Thymus (tissue), 11 donors: Measurements from ENCODE around the gene DMAP1. TPM values are rescaled to one million over a fixed set of nuclear protein-coding genes. Genes with fewer than 3 reads are reported as not detected.

Experiments
- DNase-seq, 9 donors: peaks; one replicate each; pipeline ENCODE4 v3.0.0-alpha.2; 2013; ENCODE audit warnings: low spot score in 9 of 9, low read depth in 6 of 9, missing footprints in 1 of 9
- H3K27ac ChIP-seq, 2 donors: one replicate each; pipeline ENCODE4 v1.5.1; 2013; ENCODE audit warnings: control low read depth in 1 of 2, low read depth in 1 of 2, low read length in 1 of 2, mild to moderate bottlenecking in 1 of 2, moderate library complexity in 1 of 2
- H3K27me3 ChIP-seq, 2 donors: one replicate each; pipeline ENCODE4 v1.5.1; 2013; ENCODE audit warnings: low read length in 1 of 2; ENCODE audit not compliant: control insufficient read depth in 2 of 2, insufficient read depth in 1 of 2
- H3K36me3 ChIP-seq, 2 donors: one replicate each; pipeline ENCODE4 v1.5.1; 2013; ENCODE audit warnings: low read length in 1 of 2, mild to moderate bottlenecking in 1 of 2, moderate library complexity in 1 of 2; ENCODE audit not compliant: control insufficient read depth in 2 of 2, insufficient read depth in 2 of 2
- H3K4me1 ChIP-seq, 2 donors: one replicate each; pipeline ENCODE4 v1.5.1; 2013; ENCODE audit warnings: low read length in 2 of 2; ENCODE audit not compliant: control insufficient read depth in 2 of 2, insufficient read depth in 2 of 2
- H3K4me3 ChIP-seq, 2 donors: one replicate each; pipeline ENCODE4 v1.5.1; 2013; ENCODE audit warnings: low read length in 2 of 2, control low read depth in 1 of 2, mild to moderate bottlenecking in 1 of 2
- H3K9me3 ChIP-seq, 2 donors: one replicate each; pipeline ENCODE4 v1.5.1; 2013; ENCODE audit warnings: low read length in 1 of 2, mild to moderate bottlenecking in 1 of 2; ENCODE audit not compliant: control insufficient read depth in 2 of 2, insufficient read depth in 1 of 2
- WGBS: extraction: QIAGEN DNeasy Blood & Tissue Kit; methylation state at CpG from one replicate; pipeline ENCODE4 v1.1.7; 2013; 5-methylcytosine and 5-hydroxymethylcytosine counted together
- polyA plus RNA-seq: library from polyadenylated mRNA; stranded (reverse); fragments of 200-250 nt; gene quantifications from one replicate; pipeline ENCODE4 v1.2.3, GENCODE V29; 2013
- total RNA-seq: library from RNA; stranded (reverse); fragments of 120-200 nt; gene quantifications from one replicate; pipeline ENCODE4 v1.2.4, GENCODE V29; 2013
- donor health status: healthy.

The DMAP1 gene
- total and polyA plus RNA-seq, 2 donors, result 21.2 to 81.6 TPM

DNA sequence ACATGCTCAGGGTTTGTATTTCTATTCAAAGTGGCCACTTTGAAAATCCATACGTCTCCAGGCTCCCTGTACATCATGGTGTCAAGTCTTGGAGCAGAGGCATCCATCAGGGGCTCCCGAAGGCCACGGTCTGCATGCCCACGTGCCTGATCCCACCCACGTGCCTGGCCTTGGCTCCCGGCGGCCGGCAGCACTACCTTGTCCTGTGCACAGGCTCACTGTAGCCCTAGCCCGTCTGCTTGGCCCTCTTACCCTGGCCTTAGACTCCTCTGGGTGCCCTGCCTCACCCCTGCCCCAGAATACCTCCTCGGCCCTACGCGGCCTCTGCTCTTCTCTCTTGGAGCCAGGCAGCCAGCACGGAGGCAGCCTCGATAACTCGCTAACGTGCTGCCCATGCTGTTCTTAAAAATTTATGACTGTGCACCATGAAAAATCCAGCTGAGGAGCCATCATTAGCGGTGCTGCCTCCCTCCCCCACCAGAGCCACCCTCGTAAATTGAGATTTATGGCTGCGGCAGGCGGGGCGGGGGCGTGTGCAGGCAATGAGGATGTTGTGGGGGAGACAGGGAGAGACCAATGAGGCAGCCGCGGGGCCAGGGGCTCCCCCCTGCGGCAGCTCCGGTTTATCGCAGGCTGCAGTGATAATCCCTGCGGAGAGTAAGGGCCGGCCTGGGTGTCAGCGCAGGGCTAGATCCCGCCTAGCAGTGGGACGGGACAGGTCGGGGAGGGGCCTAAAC lies 24.6 kb downstream of the DMAP1 start:
- no peak overlapping the region for H3K4me3 ChIP-seq
- 54% methylated on average over 33 of the region's 33 CpGs for WGBS
- no peaks in the 10 kb centered on the region for H3K9me3 ChIP-seq
- no peaks in the 10 kb centered on the region for H3K27me3 ChIP-seq
- H3K36me3 ChIP-seq, result peaks cover 7 to 8% of the 10 kb centered on the region in 2 donors
- no peak overlapping the region for H3K27ac ChIP-seq
- DNase-seq, result peak; percentile 18 to 76 (median 42)
- peaks cover 0 to 9% of the 10 kb centered on the region in 2 donors for H3K4me1 ChIP-seq

DNA sequence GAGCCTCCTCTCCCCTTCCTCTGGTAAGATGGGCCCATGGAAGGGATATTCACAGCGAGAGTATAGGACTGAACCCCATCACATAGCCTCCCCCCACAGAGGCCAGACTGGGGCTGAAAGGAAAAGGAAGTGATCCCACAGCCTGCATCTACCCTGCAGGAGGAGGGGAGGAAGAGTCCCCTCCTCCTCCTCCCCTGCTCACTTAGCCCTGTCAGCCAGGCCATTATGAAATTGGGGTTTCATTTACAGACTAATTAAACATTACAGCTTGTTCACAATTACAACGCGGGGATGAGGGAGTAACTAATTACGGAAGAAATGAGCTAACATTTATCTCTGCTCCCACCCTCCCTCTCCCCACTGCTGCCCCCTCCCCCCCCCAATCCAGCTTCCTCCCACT lies 25.4 kb downstream of the DMAP1 start:
- Histone ChIP-seq H3K36me3 (peaks cover 8 to 11% of the 10 kb centered on the region in 2 donors), H3K27ac (no peak overlapping the region), H3K9me3 (no peaks in the 10 kb centered on the region), H3K27me3 (no peaks in the 10 kb centered on the region), H3K4me1 (peaks cover 0 to 9% of the 10 kb centered on the region in 2 donors), H3K4me3 (no peak overlapping the region)
- no peak for DNase-seq
- 91% methylated on average over 4 of the region's 4 CpGs for WGBS

DNA sequence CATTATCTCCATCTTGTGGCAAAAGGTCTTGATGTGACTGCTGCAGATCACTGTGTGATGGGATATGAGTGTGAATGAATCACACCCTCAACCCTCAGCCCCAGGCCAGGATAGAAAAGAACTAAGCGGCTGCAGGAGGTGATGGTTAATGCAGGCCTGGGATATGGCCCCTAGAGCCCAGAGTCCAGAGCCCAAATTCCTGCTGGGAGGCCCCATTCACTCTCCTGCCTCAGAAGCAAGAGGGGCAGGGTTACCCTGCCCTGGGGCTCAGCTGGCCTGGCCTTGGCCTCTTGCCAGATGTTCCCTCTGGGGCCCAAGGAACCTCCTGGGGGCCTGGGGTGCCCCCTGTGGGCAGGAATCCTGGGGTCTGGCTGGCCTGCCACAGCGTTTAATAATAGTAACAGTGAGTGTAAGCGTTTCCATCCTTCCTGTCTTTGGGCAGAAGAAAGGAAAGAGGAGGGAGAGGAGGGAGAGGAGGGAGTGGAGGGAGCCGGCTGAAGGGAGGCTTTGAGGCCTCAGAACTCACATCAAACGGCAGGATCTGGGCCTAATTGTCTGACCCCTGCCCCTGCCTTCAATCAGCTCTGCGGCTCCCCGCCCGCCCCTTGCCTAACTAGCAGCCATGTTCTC lies 26.2 kb downstream of the DMAP1 start:
- DNase-seq, result no peak
- H3K36me3 ChIP-seq, result peaks cover 8 to 14% of the 10 kb centered on the region in 2 donors
- H3K4me1 ChIP-seq, result peaks cover 0 to 9% of the 10 kb centered on the region in 2 donors
- H3K9me3 ChIP-seq, result no peaks in the 10 kb centered on the region
- H3K27me3 ChIP-seq, result no peaks in the 10 kb centered on the region
- WGBS, result 76% methylated on average over 8 of the region's 8 CpGs
- H3K4me3 ChIP-seq, result no peak overlapping the region
- no peak overlapping the region for H3K27ac ChIP-seq

DNA sequence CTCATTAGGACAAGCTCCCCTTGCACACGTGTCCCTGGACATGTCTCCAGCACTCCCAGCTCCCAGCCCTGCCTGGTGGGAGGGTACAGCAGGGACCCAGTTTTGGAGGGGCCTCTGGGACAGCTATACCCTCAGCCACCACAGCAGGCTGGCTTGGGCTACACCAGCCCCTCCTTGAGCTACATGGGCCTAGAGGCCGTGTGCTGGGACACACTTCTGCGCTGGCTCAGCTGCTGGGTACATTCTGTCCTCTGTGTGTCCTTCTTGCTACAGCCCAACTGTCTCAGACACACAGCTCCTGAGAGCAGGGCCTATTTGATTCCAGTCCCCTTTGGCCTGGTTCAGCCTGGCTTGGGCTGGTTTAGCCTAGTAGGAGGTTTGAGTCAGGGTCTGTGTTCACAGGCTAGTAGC lies 26.7 kb downstream of the DMAP1 start:
- no peak overlapping the region for H3K4me3 ChIP-seq
- no peak overlapping the region for H3K27ac ChIP-seq
- peaks cover 8 to 14% of the 10 kb centered on the region in 2 donors for H3K36me3 ChIP-seq
- H3K9me3 ChIP-seq, result no peaks in the 10 kb centered on the region
- no peak for DNase-seq
- H3K27me3 ChIP-seq, result no peaks in the 10 kb centered on the region
- 95% methylated on average over 3 of the region's 3 CpGs for WGBS
- peaks cover 0 to 9% of the 10 kb centered on the region in 2 donors for H3K4me1 ChIP-seq

DNA sequence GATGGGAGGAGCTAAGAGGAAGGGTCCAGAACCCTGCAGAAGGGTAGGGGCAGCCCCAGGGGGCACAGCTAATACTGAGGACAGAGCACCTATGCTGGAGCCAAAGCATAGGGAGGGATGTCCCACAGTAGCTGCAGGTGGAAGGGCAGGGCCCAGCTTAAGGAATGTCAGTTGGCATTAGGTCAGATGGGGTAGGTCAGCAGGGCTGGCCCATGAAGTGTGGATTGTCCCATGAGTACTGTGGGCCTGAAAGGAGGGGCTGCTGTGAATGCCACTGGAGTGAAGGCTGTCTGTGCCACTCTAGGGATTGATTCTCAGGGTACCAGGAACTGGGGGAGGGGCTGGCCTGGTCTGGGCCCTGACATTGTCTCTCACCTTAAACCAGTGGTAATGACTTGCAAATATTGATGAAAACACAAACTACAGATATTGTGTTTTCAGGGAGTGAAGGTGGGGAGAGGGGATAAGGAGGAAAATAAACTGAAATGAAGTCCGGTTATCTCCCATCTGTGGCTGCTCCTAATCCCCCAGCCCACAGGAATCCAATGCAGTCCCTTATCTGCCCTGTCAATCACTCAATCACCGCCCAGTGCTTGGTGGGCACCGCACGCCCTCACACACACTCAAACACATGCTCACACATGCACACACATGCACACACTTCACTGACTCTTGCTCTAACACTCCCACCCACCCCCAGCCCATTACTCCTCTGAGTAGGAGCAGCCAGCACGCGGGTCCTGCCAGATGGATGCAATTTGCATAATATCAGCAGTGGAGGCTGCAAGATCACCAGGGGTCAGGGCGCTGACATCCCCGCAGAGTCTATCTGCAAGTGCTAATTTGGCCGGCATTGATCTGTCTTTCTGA lies 27.8 kb downstream of the DMAP1 start:
- Histone ChIP-seq H3K36me3 (peaks cover 8 to 12% of the 10 kb centered on the region in 2 donors), H3K4me1 (peaks cover 0 to 9% of the 10 kb centered on the region in 2 donors), H3K4me3 (no peak overlapping the region), H3K27me3 (no peaks in the 10 kb centered on the region), H3K9me3 (no peaks in the 10 kb centered on the region), H3K27ac (no peak overlapping the region)
- WGBS, result 98% methylated on average over 9 of the region's 9 CpGs
- DNase-seq, result no peak

DNA sequence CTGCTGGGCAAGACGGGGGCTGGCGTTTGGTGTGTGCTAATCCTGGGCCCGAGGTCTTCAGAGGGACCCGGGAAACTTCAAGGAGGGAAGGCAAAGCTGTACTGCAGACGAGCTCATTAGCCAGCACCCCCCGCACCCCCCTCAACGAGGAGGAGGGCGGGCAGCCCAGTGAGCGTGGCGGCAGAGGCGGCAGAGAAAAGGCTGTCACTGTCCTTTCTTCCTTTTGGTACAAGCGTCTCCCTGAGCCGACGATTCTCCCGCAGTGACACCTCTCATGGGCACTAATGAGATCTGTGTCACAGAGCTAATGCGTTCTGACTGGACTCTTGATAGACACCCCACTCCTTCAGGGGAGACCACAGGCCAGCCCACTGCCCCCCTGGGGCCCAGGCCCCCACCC lies 29.5 kb downstream of the DMAP1 start:
- no peaks in the 10 kb centered on the region for H3K27me3 ChIP-seq
- H3K27ac ChIP-seq, result no peak overlapping the region
- DNase-seq, result no peak
- H3K9me3 ChIP-seq, result no peaks in the 10 kb centered on the region
- 94% methylated on average over 16 of the region's 16 CpGs for WGBS
- peaks cover 8 to 15% of the 10 kb centered on the region in 2 donors for H3K36me3 ChIP-seq
- peaks cover 0 to 8% of the 10 kb centered on the region in 2 donors for H3K4me1 ChIP-seq
- H3K4me3 ChIP-seq, result no peak overlapping the region

DNA sequence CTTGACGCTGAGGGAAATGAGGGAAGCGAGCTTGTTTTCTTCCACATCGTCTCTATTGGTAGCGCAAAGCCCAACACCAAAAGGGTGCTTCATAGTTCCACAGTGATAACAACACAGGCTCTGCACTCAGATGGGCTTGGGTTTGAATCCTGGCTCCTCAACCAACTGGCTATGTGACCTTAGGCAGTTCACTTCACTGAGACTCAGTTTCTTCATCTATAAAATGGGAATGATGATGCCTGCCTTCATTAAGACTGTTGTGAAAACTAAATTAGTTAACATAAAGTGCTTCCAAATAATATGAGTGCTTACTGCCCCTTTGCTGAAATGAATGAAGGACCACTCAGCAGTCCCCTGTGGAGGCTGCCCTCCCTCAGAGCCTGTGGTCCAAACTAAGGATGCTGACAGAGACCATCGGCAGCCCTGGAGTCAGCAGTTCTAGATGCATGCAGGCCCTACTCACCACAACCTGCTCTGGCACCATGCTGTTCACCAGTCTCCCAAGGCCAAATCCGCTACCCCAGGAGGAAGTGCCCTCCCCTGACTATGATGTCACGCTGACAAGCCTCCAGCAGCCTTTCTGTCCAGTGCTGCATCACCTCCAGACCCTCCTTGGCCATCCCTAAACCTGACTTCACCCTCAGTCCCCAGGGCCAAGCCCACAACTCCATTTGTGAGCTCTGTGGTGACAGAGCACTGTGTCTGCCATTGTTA lies 30.7 kb downstream of the DMAP1 start:
- WGBS, result 96% methylated on average over 7 of the region's 7 CpGs
- Histone ChIP-seq H3K4me1 (no peaks in the 10 kb centered on the region), H3K36me3 (peaks cover 8 to 15% of the 10 kb centered on the region in 2 donors), H3K9me3 (no peaks in the 10 kb centered on the region), H3K27me3 (no peaks in the 10 kb centered on the region), H3K27ac (no peak overlapping the region), H3K4me3 (no peak overlapping the region)
- DNase-seq, result no peak

DNA sequence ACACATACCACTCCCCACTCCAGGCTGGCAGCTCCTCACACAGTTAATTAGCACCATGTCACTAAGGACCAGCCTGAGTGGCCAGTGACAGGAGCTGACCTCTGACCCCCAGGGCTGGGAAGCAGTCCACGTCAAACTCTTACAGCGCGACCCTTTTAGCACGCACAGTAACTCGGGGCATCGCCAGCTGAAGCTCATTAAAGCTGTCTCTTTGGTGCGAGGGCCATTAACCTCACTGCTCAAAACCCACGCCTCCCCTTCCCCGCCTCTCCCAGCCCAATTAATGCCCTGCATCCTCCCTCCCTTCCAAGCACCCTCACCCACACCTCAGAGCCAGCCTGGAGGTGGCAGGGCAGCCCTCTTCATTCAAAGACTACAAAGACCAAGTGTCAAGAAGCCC lies 31.7 kb downstream of the DMAP1 start:
- Histone ChIP-seq H3K36me3 (peaks cover 5 to 14% of the 10 kb centered on the region in 2 donors), H3K27ac (no peak overlapping the region), H3K9me3 (no peaks in the 10 kb centered on the region), H3K4me3 (no peak overlapping the region), H3K4me1 (no peaks in the 10 kb centered on the region), H3K27me3 (no peaks in the 10 kb centered on the region)
- no peak for DNase-seq
- 95% methylated on average over 9 of the region's 9 CpGs for WGBS
